ENCODE data around the gene SLC34A3.

GRCh38 chr9:137220317-137221094, 10.2 kb upstream of the SLC34A3 start:
- TF ChIP-seq EZH2 (IDR thresholded peaks at IDR 0.05; ENCODE audit: borderline replicate concordance, low read length) (no peak), CTCF (IDR thresholded peaks at IDR 0.05; ENCODE audit: low read length) (no peak)
